Epithelial cell of alveolus of lung (primary cell): Measurements from ENCODE around the gene RNF207. TPM values are rescaled to one million over a fixed set of nuclear protein-coding genes. Genes with fewer than 3 reads are reported as not detected.

Experiments used
- total RNA-seq: library from RNA; depleted of rRNA; stranded (reverse); fragments of >200 nt; gene quantifications from 2 replicates; pipeline ENCODE4 v1.2.1, GENCODE V29; 2015

RNF207 gene, protein sequence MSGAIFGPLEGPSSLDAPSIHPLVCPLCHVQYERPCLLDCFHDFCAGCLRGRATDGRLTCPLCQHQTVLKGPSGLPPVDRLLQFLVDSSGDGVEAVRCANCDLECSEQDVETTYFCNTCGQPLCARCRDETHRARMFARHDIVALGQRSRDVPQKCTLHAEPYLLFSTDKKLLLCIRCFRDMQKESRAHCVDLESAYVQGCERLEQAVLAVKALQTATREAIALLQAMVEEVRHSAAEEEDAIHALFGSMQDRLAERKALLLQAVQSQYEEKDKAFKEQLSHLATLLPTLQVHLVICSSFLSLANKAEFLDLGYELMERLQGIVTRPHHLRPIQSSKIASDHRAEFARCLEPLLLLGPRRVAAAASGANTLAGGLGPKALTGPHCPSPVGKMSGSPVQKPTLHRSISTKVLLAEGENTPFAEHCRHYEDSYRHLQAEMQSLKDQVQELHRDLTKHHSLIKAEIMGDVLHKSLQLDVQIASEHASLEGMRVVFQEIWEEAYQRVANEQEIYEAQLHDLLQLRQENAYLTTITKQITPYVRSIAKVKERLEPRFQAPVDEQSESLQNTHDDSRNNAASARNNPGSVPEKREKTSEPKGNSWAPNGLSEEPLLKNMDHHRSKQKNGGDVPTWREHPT
- 10.3 and 23.4 TPM in 2 replicates for total RNA-seq

DNA sequence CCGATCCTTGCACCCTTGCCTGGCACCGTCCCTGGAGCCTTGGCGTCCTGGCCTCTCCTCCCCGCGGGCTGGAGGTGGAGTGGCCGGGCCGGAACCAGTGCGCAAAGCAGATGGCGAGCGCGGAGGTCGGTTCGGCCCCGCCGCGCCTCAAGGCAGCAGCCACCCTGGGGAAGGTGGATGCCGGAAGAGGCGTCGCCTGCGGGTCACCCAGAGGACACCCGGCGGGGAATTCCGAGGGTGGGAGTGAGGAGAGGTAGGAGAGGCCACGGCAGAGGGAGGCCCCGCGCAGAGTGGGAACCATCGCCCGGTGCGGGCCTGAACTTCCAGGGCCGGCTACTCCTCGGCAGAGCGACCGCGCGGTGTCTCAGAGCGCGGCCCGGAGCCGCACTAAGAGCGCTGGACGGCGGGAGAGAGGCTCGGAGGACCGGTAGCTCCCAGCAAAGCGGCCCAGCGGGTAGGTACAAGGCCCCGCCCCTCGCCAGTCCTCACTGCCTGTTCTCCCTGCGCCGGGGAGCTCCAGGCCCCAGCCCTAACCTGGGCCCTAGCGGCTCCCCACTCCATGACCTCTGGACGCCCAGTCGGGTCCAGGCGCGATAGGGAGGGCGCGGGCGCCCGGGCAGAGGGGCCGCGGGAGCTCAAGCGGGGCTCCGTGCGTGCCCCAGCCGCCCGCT is at the start of gene RNF207:
TSS of gene RNF207 (plus strand) at position 271 of the 671 bp plus-strand sequence. CDS start 417 bp downstream, outside the sequence.

DNA sequence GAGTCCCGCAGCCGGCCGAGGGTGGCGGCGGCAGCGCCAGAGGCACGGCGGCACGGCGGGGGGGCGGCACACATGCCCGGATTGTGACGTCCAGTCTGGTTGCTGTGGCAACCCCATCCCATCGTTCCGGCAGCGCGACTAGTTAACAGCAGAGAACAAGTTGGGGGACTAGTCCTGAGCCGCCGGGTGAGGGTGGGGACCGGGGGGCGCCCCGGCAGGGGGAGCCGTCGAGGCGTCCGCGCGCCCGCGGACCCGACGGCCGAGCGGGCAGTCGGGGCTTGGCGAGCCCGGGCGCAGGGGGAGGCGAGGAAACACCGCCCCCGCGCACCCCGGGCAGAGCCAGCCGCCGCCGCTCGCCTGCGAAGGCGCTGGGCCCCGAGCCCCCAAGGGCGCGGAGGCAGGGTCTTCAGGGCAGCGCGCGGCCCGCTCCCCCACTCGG is 25.6 kb upstream of the RNF207 start, which contains the start of gene CHD5:
TSS of gene CHD5 (minus strand) at position 54 of the 439 bp plus-strand sequence. CDS start 298 bp downstream, outside the sequence.

DNA sequence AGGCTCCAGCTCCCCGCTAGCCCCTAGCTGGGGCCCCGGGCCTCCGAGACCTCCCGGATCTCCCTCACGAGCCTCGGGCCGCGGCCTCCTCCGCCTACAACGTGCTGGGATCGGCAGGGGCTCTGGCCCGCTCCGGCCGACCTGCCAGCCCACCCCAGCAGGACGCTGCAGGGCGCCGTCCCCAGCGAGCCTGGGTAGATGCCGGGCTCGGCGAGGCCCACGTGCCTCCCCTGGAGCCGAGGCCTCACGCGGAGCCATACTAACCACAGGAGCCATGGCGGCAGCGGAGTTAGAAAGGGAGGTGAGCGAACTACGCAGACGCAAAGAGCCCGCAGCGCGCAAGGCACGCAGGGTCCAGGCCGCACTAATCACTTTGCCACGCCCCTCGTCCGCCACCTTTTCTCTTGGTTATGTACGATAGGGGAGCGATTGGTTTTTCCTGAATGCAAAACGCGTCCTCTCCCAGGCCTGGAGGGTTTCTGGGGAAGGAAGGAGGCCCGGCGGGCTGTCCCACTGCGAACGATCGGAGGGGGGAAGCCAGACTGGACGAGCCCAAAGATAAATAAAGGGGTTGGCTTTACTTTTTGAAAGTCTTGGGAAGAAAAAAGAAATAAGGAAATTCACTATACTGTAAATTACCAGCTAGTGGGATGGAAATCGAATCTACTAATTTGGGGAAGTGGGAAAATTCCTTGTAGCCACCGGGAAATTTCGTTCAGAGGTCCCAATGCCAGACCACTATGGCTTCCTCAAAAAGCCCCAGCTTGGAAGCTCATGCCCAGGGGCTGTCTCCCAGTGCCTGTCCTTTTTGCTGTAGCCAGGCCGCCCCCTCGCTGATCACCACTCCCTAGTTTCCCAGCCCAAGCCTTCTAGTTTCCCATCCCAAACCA is 6.4 kb upstream of the RNF207 start, which contains the start of gene RPL22:
TSS of gene RPL22 (minus strand) at position 298 of the 890 bp plus-strand sequence. CDS start at position 276, 22 bp downstream.

DNA sequence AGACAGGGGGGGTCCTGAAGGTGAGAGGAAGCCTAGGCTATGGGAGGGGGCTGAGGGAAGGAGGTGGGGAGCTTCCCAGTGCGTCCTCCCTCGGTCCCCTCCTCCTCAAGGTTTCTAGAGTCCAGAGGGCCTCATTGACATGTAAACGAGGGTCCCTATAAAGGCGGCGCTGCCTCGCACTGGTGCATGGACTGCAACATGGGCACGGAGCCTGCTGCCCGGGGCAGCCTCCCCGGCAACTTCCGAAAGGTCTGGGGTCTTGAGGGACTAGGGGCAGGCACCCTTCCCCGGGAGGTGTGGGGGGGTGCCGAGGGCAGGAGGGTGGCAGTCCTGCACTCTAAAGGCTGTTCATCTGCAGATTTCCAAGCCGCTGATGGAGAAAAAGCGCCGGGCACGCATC is 38.1 kb downstream of the RNF207 start, which contains the start of gene HES3:
TSS of gene HES3 (plus strand) at position 187 of the 400 bp plus-strand sequence. CDS start at position 374, 187 bp downstream.

DNA sequence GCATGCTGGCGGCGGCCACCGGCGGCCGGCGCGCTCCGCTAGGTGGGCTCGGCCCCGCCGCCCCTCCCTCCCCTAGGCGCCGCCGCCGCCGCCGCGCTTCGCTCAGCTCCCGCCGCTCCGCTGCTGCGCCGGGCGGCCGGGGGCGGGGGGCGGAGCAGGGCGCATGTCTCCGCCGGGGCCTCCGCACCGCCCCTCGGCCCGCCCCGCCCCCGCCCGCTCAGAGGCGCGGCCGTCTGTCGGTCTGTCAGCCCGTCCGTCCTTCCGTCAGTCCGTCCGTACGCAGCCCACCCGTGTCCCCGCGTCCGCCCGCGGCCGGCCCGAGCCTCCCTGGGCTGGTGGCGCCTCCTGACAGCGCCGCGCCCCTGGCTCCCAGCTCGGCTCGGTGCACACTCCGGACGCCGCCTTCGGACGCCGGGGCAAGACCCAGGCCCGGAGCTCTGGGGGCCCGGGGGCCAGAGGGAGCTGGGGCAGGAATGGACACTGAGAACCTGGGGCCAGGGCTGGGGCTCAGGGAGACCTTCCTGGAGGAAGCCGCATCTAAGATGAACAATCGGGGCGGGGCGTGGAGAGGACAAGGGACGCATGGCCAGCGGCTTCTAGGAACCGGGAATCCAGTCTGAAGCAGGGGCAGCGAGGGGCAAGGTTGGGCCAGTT is 55.2 kb downstream of the RNF207 start, which contains the start of gene GPR153:
TSS of gene GPR153 (minus strand) at position 138 of the 654 bp plus-strand sequence. CDS start 6,193 bp downstream, outside the sequence.

Other genes starting within 250 kb of the RNF207 start
- gene NPHP4, start 213.7 kb upstream of the RNF207 start, total RNA-seq: 4.0 and 5.7 TPM in 2 replicates
- 1.9 and 6.1 TPM in 2 replicates for gene KCNAB2, start 160.2 kb upstream of the RNF207 start, total RNA-seq
- gene CHD5, start 25.8 kb upstream of the RNF207 start, total RNA-seq: under 0.01 and 0.24 TPM in 2 replicates
- 143 and 226 TPM in 2 replicates for gene RPL22, start 6.5 kb upstream of the RNF207 start, total RNA-seq
- 42.0 and 58.6 TPM in 2 replicates for gene ICMT, start 29.8 kb downstream of the RNF207 start, total RNA-seq
- not detected in 2 replicates for gene HES3, start 38.1 kb downstream of the RNF207 start, total RNA-seq
- gene GPR153, start 55.0 kb downstream of the RNF207 start, total RNA-seq: 5.4 and 6.6 TPM in 2 replicates
- 36.4 and 66.1 TPM in 2 replicates for gene ACOT7, start 187.6 kb downstream of the RNF207 start, total RNA-seq
- 0.08 and 5.0 TPM in 2 replicates for gene HES2, start 213.8 kb downstream of the RNF207 start, total RNA-seq
- gene ESPN, start 218.7 kb downstream of the RNF207 start, total RNA-seq: 0.13 TPM in 1 of 2 replicates, not detected in the other